HG03045 (cell line): ENCODE data around the gene TTLL11.
"Not testable (repeated sequence)": the region's sequence is repeated elsewhere in the genome, so short reads cannot be mapped to it uniquely, and the experiment has no call there.

ENCODE experiments used
- ATAC-seq: cut with Tn5 transposase; IDR thresholded peaks from one replicate; pipeline ENCODE4 v1.9.1; 2021; ENCODE audit warnings: mild to moderate bottlenecking, moderate library complexity; ENCODE audit not compliant: unreplicated experiment

The TTLL11 gene

DNA sequence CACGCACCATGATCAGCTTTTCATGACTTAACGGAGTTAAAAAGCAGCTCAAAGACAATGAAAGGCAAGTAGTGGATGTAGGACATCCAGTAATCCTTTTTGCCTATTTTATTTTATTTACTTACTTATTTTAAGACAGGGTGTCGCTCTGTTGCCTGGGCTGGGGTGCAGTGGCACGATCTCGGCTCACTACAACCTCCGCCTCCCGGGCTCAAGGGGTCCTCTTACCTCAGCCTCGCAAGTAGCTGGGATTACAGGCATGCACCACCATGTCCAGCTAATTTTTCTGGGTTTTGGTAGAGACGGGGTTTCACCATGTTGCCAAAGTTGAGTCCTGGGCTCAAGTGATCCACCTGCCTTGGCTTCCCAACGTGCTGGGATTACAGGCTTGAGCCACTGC is 292.7 kb downstream of the TTLL11 start:
- no peak for ATAC-seq

DNA sequence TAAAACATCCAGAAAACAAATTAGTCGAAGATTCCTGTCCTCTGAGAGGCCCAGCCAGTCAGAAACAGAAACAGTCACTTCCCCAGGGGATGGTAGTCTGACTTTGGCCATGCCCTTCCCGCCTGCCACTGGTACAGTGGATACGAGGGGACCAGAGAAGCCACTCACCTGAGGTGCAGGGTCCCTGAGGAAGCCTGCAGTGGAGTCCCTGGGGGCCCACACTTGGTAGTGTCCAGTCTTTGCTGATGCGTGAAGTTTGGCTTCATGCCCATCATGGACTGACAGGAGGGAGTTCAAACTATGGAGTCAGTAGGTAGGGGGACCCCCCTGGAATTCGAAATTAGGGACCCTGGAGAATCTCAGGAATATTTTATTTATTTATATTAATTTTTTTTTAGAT is 294.2 kb downstream of the TTLL11 start:
- no peak for ATAC-seq

DNA sequence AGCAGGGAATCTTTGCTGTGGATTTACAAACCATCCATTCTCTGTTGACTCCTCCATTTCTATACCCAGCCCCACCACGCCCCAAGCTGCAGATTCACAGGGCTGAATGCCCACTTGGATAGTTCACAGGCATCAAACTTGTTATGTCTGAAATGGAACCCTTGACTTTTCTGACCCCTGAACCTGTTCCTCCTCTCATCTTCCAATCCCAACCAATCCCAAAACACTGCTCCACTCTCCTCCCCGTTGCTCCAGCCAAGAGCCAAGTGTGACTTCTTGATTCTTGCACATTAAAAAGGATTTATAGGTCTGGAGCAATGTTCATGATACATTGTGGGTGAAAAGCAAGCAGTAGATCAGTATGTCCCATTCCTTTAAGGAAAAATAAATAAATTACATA is 296.0 kb downstream of the TTLL11 start:
- no peak for ATAC-seq

DNA sequence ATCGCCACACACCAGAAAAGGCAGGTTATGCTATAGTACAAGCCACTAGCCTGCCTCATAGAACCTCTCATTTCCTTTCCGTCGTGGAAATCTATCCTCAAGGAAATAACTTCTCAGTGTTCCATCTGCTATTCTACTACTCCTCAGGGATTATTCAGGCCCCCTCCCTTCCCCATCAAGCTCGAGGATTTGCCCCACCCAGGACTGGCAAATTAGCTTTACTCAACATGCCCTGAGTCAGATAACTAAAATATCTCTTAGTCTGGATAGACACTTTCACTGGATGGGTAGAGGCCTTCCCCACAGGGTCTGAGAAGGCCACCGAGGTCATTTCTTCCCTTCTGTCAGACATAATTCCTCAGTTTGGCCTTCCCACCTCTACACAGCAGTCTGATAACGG is 298.8 kb downstream of the TTLL11 start:
- ATAC-seq, result not testable (repeated sequence)

DNA sequence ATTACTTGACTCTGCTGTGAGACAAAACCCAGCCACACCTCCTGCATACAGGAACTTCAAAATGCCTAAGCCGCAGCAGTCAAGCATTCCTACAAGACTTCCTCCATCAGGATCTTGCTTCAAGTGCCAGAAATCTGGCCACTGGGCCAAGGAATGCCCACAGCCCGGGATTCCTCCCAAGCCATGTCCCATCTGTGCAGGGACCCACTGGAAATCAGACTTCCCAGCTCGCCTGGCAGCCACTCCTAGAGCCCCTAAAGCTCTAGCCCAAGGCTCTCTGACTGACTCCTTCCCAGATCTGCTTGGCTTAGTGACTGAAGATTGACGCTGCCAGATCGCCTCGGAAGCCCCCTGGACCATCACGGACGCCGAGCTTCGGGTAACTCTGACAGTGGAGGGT is 300.6 kb downstream of the TTLL11 start:
- ATAC-seq, result not testable (repeated sequence)

DNA sequence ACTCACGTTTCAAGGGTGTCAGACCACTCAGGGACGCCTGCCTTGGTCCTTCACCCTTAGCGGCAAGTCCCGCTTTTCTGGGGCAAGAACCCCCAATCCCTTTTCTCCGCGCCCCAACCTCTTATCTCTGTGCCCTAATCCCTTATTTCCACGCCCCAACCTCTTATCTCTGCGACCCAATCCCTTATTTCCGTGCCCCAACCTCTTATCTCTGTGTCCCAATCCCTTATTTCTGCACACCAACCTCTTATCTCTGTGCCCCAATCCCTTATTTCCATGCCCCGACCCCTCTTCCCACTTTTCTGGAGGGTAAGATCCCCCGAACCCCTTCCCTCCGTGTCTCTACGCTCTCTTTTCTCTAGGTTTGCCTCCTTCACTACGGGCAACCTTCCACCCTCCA is 302.3 kb downstream of the TTLL11 start:
- no peak for ATAC-seq

DNA sequence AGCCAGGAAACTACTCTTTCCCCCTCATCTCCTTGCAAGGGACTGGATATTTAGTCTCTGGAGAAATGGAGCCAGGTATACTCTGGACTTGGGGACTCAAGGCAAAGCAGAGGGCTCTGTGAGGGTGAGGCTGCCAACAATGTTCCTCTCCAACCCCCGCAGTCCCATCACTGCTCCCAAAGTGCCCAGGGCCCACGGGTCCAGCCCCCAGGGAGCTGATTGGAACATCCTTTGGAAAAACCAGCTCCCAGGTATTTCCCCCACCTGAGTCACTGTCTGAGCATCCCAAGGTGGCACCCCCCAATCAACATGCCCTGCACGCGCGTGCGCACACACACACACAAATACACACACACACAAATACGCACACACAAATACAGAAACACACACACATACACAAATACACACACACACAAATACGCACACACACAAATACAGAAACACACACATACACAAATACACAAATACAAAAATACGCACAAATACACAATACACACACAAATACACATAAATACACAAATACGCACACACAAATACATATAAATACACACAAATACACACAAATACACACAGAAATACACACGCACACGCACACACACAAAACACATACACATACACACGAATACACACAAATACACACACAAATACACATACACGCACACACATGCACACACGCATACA is 304.3 kb downstream of the TTLL11 start:
- ATAC-seq, result no peak

DNA sequence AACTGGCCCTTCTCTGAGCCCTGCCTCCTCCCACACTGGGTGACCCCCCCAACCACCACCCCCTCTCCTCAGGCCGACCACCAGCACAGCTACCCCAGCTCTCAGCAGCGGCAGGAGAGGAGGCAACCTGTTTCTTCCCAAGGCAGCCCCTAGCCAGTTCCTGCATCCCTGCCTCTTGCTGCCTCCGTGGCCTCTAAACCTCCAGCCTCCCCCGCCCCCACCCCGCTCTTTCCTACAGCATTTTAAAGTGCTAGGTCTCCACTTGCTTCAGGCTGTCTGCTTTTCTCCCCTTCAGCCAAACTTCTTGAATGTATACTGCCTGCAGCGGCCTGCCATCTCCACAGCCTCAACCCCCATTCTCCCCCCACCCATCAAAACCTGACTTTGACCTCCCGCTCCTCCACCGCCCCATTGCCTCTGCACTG is 306.1 kb downstream of the TTLL11 start:
- ATAC-seq, result no peak

DNA sequence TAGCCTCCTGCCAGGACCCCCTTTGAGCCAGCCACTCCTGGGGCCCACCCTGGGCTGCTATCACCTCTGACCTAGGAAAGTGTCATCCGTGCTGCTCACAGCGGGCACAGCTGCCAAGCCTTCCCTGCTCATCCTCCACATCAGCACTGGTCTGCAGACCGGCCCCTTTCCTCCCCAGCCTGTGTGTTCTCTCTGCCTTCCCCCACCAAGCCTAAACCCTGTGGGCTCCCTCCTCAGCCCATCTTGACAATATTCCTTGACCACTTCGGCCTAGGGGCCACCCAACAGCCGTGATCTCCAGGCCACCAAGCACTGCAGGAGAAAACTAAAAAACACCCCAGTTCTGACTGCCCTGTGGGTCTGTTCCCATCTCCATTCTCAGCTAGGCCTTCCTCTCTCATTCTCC is 306.6 kb downstream of the TTLL11 start:
- ATAC-seq, result no peak

DNA sequence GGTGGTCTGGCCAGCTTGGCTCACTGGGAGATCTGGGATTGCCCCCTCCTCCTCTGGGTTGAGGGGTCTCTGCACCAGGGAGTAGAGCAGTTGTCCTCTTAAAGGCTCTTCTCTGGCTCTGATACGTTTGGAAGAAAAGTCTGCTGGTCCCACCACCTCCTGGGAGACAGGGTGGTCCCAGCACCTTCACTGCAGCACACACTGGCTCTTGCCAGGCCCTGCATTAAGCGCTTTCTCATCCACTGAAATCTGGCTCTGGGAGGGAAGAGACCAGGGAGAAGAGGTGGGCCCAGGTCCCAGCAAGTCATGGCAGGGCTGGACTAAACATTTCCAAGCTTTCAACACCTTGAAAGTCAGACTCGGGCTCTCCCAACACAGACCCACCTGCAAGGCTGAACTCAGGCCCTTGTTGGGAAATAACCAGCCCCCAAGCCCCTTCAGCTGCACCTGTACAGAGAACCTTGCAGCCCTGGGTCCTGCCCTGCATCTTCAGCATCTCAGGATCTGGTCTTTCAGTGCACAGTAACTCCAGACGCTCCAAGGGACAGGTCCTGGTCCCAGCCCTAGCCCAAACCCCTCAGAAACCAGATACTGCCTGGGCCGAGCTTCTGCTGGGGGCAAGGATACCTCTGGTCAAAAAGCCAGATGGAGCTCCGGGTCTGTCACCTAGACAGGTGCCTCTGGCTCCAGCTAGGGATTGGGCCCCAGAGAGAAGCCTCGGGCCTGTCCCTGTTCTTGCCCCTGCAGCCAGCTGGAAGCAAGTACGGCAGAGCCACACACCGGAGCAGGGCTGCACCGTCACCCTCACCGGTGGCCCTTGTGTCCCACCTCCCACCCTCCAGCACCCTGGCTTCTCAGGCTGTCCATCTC is 307.2 kb downstream of the TTLL11 start:
- ATAC-seq, result no peak

DNA sequence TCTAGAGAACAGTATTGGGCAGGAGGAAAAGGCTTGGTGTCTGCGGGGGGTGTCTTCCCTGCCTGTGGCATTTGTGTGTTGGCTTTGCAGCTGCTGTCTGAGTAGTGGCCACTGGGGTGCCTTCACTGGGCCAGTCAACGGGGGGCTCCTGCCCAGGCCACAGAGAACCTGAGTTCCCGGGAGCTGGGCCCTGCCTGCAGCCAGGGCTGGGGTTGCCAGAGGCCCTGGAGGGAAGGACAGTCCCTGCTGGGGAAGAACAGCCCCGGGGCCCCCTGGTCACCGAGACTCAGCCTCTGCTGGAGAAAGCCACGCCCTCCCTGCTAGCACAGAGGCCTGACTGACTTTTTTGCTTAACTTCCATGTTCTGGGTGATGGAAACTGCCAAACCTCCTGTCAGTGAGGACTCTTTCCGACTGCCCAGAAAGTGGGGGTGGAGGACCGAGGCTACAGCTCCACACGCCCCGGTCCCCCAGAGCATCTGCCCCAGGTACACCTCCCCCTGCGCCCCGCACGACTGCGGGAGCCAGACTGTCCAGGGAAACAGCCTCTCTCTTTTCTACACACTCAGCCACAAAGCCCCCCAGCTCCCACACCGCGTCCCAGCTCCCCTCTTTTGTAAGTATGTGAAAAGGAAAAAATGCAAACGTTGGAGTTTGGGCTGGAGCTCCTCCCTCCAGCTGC is 308.2 kb downstream of the TTLL11 start:
- ATAC-seq, result no peak

DNA sequence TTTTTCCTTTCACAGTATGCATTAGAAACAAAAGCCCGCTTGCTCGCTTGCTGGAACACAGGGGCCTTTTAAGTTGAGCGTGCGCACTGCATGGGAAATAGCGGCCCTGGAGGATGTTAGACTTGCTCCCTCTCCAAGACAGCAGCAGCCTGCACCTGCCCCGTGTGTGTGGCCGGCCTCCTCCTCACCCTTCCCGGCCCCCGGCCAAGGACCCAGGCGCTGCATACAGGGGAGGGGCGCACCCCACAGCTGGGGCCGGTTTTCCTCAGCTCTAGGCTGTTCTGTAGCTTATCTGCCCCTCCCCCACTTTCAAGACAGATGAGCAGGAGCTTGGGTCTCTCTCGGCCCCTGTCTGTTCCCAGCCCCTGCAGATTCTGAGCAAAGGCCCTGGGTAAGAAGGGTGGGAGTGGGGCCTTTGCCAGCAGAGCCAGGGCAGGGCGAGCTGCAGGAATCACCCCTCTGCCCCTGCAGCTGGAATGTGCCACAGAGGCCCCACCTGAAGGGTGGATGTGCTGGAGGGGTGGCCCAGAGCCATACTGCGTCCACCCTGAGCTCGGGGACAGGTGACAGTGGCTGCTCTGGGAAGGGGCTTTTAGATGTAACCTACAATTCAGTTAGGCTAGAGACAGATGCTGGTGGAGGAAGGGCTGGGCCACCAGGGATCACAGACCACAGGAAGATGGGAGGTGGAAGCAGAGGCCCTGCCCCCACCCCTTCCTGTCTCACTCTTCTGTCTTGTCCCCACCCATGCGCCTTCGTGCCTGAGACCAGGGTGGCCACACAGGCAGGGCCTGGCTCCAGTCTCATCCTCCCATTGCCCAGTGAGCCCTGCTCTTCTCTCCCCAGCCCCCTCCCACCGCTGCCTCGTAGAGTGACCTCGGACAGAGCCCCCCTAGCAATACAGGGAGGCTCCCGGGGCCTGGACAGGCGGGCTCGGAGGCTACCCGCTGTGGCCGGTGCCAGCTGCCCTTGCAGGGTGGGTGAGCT is 309.3 kb downstream of the TTLL11 start:
- no peak for ATAC-seq

DNA sequence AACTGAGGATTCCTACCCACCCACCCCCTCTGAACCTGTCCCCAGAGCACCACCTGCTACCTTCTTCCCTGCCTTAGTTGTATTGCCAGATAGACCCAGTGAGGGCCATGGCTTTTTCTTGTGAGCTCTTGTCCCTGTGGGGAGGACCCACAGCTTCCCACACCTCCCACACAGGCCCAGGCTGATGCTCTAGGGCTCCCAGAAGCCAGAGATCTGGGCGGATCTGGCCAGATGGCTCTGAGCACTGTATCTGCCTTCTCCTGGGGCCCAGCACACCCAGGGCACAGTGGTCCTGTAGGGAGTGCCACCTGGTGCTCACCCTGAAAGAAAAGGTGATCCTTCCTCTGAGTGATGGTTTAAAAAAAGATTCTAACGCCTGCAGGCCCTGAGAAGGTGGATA is 310.0 kb downstream of the TTLL11 start:
- no peak for ATAC-seq

DNA sequence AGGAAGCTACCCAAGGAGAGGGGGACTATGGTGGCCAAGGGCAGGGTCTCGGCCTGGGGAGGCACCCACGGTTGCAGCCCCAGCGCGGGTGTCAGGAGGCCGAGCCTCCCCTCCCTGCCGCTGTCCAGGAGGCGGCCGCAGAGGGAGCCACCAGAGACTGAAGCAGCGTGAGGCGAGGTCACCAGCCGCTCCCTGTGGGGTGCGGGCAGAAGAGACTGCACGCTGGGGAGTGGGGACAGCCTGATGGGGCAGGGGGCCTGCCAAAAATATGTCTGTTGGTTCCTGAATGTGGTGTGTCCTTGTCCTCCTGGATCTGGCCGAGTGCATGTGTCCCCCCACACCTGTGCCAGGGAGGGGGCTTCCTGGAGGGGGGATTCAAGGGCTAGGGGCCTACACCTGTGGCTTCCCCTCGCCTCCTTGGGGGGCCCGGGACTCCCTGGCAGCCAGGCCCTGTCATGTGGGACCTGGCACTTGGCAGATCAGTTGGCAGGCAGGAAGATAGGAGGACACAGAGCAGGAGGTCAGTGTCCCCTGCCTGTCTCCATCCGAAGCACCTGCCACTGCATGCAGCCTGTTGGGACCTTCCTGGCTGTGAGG is 310.5 kb downstream of the TTLL11 start:
- ATAC-seq, result no peak

DNA sequence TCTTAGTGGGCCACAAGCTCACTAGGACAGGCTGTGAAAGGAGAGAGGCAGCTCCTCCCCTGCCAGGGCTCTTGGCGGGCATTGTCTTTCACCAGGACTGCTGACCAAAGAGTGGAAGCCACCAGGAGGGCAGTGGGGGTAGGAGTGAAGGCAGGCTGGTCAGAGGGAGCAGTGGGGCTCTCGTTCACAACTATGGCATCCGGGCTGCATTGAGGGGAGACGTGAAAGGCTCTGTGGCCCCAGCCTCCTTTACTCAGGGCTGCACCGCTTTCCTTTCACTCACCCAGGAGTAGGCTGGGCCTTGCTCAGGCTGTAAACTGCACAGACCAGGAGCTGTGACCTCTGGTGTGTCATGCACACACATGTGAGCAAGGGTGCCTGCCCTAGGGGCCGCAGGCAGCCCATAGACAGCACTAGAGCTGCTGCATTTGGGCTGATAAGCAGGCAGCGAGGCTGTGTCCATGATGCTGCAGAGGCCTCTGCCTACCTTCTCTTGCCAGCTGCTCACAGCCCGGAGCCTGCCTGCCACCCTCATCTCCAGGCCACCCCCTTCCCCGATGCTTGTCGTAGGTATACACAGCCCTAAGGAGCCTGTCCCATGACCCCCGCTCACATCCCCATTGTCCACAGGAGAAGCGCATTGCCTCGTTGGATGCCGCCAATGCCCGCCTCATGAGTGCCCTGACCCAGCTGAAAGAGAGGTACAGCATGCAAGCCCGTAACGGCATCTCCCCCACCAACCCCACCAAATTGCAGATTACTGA is 311.2 kb downstream of the TTLL11 start:
- ATAC-seq, result no peak

DNA sequence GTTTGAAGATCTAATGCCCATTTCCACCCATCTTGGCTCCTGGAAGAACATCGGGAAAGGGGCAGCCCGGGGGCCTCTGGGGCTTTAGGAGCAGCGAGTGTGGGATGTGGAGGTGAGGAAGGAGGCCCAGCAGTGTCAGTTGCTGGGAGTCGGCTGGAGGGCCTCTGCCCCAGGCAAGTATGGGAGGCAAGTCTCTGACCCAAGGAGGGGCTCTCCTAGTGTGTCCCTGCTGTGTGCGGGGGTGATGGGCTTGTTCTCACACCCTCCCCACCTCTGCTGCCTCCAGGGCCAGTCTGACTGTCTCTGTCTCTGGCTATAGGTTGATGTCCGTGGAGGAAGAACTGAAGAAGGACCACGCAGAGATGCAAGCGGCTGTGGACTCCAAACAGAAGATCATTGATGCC is 312.0 kb downstream of the TTLL11 start:
- ATAC-seq, result no peak

DNA sequence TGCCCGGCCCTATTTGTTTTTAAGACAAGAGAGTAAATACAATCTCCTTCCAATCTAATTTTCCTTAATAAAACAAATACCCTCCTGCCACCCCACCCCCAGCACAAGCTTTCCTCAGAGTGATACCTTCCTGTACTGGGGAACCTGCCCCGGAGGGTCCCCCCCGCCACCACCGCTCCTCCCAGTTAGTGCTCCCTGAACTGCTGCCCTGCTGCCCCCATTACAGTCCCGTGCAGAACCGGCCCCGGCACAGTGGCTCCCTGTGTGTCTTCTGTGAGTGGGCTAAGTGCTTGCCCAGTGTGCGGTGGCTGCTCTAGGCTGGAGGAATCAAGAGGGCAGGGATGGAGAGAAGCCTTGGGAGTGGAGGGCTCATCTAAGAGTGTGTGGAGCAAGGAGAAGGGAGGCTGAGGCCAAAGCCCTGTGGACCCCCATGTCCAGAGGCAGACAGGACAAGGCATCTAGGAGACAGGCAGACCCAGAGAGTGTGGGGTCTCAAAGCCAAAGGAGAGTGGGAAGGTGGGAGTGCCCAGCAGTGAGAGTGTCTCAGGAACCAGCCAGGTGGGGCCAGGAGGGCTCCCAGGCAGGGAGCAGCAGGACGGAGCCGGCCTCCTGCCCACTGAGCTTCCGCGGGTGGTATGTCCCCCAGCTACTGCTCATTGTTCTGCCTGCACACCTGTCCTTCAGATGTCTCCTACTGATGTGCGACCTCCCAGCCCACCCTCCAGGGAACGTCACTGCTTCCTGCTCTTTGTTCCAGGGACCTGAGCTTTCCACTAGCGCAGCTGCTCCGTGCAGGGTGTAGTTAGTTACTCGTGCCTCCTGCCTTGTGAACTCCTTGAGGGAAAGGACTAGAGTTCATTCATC is 312.7 kb downstream of the TTLL11 start:
- ATAC-seq, result no peak

DNA sequence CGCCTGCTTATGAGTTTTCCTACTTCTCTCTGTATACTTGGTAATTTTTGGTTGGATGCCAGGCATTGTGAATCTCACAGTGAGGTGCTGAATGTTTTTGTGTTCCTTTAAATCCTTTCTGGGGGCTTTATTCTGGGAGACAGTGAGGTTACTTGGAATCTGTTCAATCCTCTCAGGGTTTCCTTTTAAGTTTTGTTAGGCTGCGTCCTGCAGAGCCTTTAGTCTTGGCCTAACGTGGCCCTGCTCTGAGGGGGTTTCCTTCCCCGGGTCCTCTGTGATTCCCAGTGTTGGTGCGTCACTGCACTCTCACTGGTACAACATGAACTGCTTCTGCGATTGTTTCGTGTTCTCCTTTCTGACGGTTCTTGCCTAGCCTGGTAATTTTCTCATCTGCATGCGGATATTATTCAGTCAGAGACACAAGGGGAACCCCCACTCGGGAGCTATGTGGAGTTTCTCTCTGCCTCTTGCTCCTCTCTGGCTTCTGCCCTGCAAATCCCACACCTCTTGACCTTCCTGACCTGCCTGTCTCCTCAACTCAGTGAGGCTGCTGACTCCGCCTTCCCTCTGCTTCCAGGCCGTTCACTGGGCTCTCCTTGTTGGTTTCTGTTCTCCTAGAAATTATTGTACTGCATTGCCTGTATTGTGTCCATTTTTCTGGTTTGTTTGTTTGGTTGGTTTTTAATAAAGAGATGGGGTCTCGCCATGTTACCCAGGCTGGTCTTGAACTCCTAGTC is 313.6 kb downstream of the TTLL11 start:
- ATAC-seq, result no peak
